HepG2 (cell line): ENCODE data around the gene INPP5K. TPM values are rescaled to one million over a fixed set of nuclear protein-coding genes. Genes with fewer than 3 reads are reported as not detected.

Source experiments
- ARNTL ChIP-seq: sonication (generic); formaldehyde crosslinking; IDR thresholded peaks from 2 replicates; pipeline ENCODE4 v1.4.0; 2020; ENCODE audit warnings: mild to moderate bottlenecking, missing genetic modification reagents
- CENPBD1 ChIP-seq: sonication (generic); formaldehyde crosslinking; IDR thresholded peaks from 2 replicates; pipeline ENCODE4 v1.8.0; 2022; ENCODE audit warnings: missing genetic modification reagents, low read depth, mild to moderate bottlenecking, borderline replicate concordance
- EP300 ChIP-seq, 3 experiments: sonication (generic) in 1 of 3; formaldehyde crosslinking in 1 of 3; IDR thresholded peaks; 2 replicates each; pipeline versions ENCODE4 v1.5.1 to v1.6.1; 2011 to 2020; ENCODE audit warnings: low read depth in 2 of 3, low read length in 2 of 3, borderline replicate concordance in 1 of 3, improper control_type of control experiment in 1 of 3, mild to moderate bottlenecking in 1 of 3, missing genetic modification reagents in 1 of 3, moderate library complexity in 1 of 3
- ERF ChIP-seq: IDR thresholded peaks from 2 replicates; pipeline ENCODE4 v1.6.1; 2018; ENCODE audit warnings: missing biosample characterization, missing genetic modification reagents
- HDAC2 ChIP-seq: sonication (generic); formaldehyde crosslinking; IDR thresholded peaks from 2 replicates; pipeline ENCODE4 v1.4.0; 2020; ENCODE audit warnings: missing genetic modification reagents
- HIVEP1 ChIP-seq: sonication (generic); formaldehyde crosslinking; IDR thresholded peaks from 2 replicates; pipeline ENCODE4 v1.4.0; 2020; ENCODE audit warnings: mild to moderate bottlenecking, missing genetic modification reagents
- HOXA3 ChIP-seq: sonication (generic); formaldehyde crosslinking; IDR thresholded peaks from 2 replicates; pipeline ENCODE4 v1.5.0; 2020; ENCODE audit warnings: missing genetic modification reagents
- KAT7 ChIP-seq: IDR thresholded peaks from 2 replicates; pipeline ENCODE4 v1.6.1; 2018; ENCODE audit warnings: borderline replicate concordance, missing compliant biosample characterization
- MXI1 ChIP-seq: IDR thresholded peaks from 3 replicates; pipeline ENCODE4 v1.6.1; 2012; ENCODE audit warnings: low read depth, low read length, inconsistent platforms, borderline replicate concordance
- NONO ChIP-seq, 2 experiments: fragments of 450-650 bp in 1 of 2; sonication (generic) in 1 of 2; formaldehyde crosslinking in 1 of 2; IDR thresholded peaks in 1 of 2; conservative IDR thresholded peaks in 1 of 2; 2 replicates each; pipeline versions ENCODE4 v1.6.1 to v1.8.0; 2017 to 2022; ENCODE audit warnings: mild to moderate bottlenecking in 1 of 2, missing genetic modification reagents in 1 of 2, moderate library complexity in 1 of 2
- NPAS2 ChIP-seq: sonication (generic); formaldehyde crosslinking; IDR thresholded peaks from 2 replicates; pipeline ENCODE4 v1.8.0; 2022; ENCODE audit warnings: mild to moderate bottlenecking, missing genetic modification reagents, borderline replicate concordance
- NR2C2 ChIP-seq: sonication (generic); formaldehyde crosslinking; IDR thresholded peaks from 2 replicates; pipeline ENCODE4 v1.4.0; 2020; ENCODE audit warnings: missing genetic modification reagents, mild to moderate bottlenecking, moderate library complexity, borderline replicate concordance
- POLR2AphosphoS5 ChIP-seq: IDR thresholded peaks from 2 replicates; pipeline ENCODE4 v1.6.1; 2012; ENCODE audit warnings: low read depth, low read length
- PREB ChIP-seq: sonication (generic); formaldehyde crosslinking; IDR thresholded peaks from 2 replicates; pipeline ENCODE4 v1.4.0; 2020; ENCODE audit warnings: missing genetic modification reagents
- RAD21 ChIP-seq: fragments of 450-650 bp; formaldehyde crosslinking; IDR thresholded peaks from 2 replicates; pipeline ENCODE4 v1.5.0; 2020; ENCODE audit warnings: mild to moderate bottlenecking
- SIN3A ChIP-seq: IDR thresholded peaks from 2 replicates; pipeline ENCODE4 v1.6.1; 2011; ENCODE audit warnings: low read depth, mild to moderate bottlenecking, control low read depth, low read length, borderline replicate concordance
- SUZ12 ChIP-seq: fragments of 150-350 bp; IDR thresholded peaks from 2 replicates; pipeline ENCODE4 v1.6.1; 2014; ENCODE audit warnings: low read depth, low read length
- TEAD3 ChIP-seq: optimal IDR thresholded peaks from 2 replicates; pipeline ENCODE3; 2016; ENCODE audit warnings: borderline replicate concordance
- ZNF782 ChIP-seq: sonication (generic); formaldehyde crosslinking; IDR thresholded peaks from 2 replicates; pipeline ENCODE4 v1.4.0; 2020; ENCODE audit warnings: missing genetic modification reagents, mild to moderate bottlenecking, borderline replicate concordance
- ZNF879 ChIP-seq: sonication (generic); formaldehyde crosslinking; IDR thresholded peaks from 2 replicates; pipeline ENCODE4 v1.8.1; 2023; ENCODE audit warnings: missing genetic modification reagents
- ZZZ3 ChIP-seq: sonication (generic); formaldehyde crosslinking; IDR thresholded peaks from 2 replicates; pipeline ENCODE4 v1.4.0; 2020; ENCODE audit warnings: missing genetic modification reagents, mild to moderate bottlenecking, borderline replicate concordance
- polyA plus RNA-seq, 8 experiments: library from polyadenylated mRNA; depleted of rRNA in 3 of 8; stranded (reverse) in 7 of 8; unstranded in 1 of 8; fragments of >200 nt; fragmentation: Illumina TruSeq in 4 of 8; extraction: Trizol in 4 of 8; gene quantifications; 2 replicates each; pipeline versions ENCODE4 v1.2.1 to v1.2.3, GENCODE V29; 2011 to 2016; ENCODE audit warnings: low read depth in 4 of 8, missing spikeins in 1 of 8, mixed read lengths in 1 of 8; ENCODE audit not compliant: insufficient read depth in 1 of 8
- total RNA-seq, 5 experiments: library from RNA; depleted of rRNA; stranded (reverse); fragments of >200 nt; fragmentation: Illumina TruSeq; extraction: Trizol; gene quantifications; 2 replicates each; pipeline ENCODE4 v1.2.3, GENCODE V29; 2016; ENCODE audit warnings: low read depth in 1 of 5

The INPP5K gene
- total and polyA plus RNA-seq, 2 of the 13 experiments (the other 11 are each of a cell fraction or from before 2014, with no cell fraction given), result 4.8 to 9.6 TPM

- TF ChIP-seq ZNF782 (CRISPR knock-in tag) (no peak), NONO (IDR thresholded peaks at IDR 0.05) (no peak), NONO (CRISPR knock-in tag; conservative IDR thresholded peaks at IDR 0.05) (peak; percentile 60; the same call in 1 of the 2 replicates), RAD21 (peak; percentile 11; the same call in 1 of the 2 replicates), ARNTL (CRISPR knock-in tag) (0 out of 2 replicates have a peak, but pooled peaks have one; percentile 48), PREB (CRISPR knock-in tag) (no peak), KAT7 (CRISPR knock-in tag) (peak; percentile 76; the same call in 1 of the 2 replicates), ZNF879 (CRISPR knock-in tag) (0 out of 2 replicates have a peak, but pooled peaks have one; percentile 63), NPAS2 (CRISPR knock-in tag) (no peak), NR2C2 (CRISPR knock-in tag) (peak; percentile 76), MXI1 (peak; percentile 97), POLR2AphosphoS5 (peak; percentile 87), SUZ12 (peak; percentile 57), ERF (CRISPR knock-in tag) (peak; percentile 79; the same call in 1 of the 2 replicates), HIVEP1 (CRISPR knock-in tag) (no peak; the same call in 1 of the 2 replicates), CENPBD1 (CRISPR knock-in tag) (no peak), TEAD3 (CRISPR knock-in tag) (peak; percentile 48), SIN3A (peak; percentile 92; the same call in 1 of the 2 replicates), HDAC2 (CRISPR knock-in tag) (peak; percentile 35; the same call in 1 of the 2 replicates), HOXA3 (CRISPR knock-in tag) (peak; percentile 77), ZZZ3 (CRISPR knock-in tag) (no peak; the same call in 1 of the 2 replicates), EP300 (IDR thresholded peaks at IDR 0.05; ENCODE audit: low read depth in 2 of 2, low read length in 2 of 2) (no peak), EP300 (CRISPR knock-in tag; IDR thresholded peaks at IDR 0.05; ENCODE audit: borderline replicate concordance) (0 out of 2 replicates have a peak, but pooled peaks have one; percentile 3)
Observed at GRCh38 chr17:1516388-1517161, at the start of gene INPP5K (continued).
